A673 (cell line): Measurements from ENCODE around the gene WIPF3. TPM values are rescaled to one million over a fixed set of nuclear protein-coding genes. Genes with fewer than 3 reads are reported as not detected.

Experiments
- BruUV-seq: library from RNA; stranded (reverse); fragments of 400-500 nt; replicated peaks from 2 replicates; lab custom pipeline; 2021; lab: Mats Ljungman, UMichigan
- CTCF ChIA-PET: fragments of 300-600 bp; sonication (Branson Sonifier 250); formaldehyde crosslinking; loops from one replicate; lab custom pipeline; 2022; ENCODE audit warnings: antibody characterized with exemption; lab: Charles Lee
- POLR2A ChIA-PET: fragments of 300-600 bp; sonication (Branson Sonifier 250); formaldehyde crosslinking; loops from one replicate; lab custom pipeline; 2022; ENCODE audit warnings: antibody characterized with exemption; ENCODE audit not compliant: low non-redundant PET; lab: Charles Lee
- DNase-seq: peaks from one replicate; pipeline ENCODE4 v3.0.0-alpha.2; 2015; ENCODE audit warnings: low spot score
- H3K27ac ChIP-seq: fragments of 200-600 bp; sonication (generic); 2 replicates; pipeline ENCODE4 v1.5.1; 2016; ENCODE audit warnings: mixed run types, low read depth, mild to moderate bottlenecking, mixed read lengths, antibody characterized with exemption, low read length; ENCODE audit not compliant: poor library complexity, severe bottlenecking
- H3K27me3 ChIP-seq: fragments of 200-600 bp; sonication (generic); replicated peaks from 2 replicates; pipeline ENCODE4 v1.6.1; 2017; ENCODE audit warnings: mixed run types, low read depth, mild to moderate bottlenecking, mixed read lengths, antibody characterized with exemption, low read length; ENCODE audit not compliant: insufficient read depth, poor library complexity
- H3K36me3 ChIP-seq: fragments of 200-600 bp; sonication (generic); 2 replicates; pipeline ENCODE4 v1.6.1; 2016; ENCODE audit warnings: mixed run types, mild to moderate bottlenecking, mixed read lengths, antibody characterized with exemption, low read length; ENCODE audit not compliant: insufficient read depth, poor library complexity, severe bottlenecking
- H3K4me1 ChIP-seq: fragments of 200-600 bp; sonication (generic); 2 replicates; pipeline ENCODE4 v1.6.1; 2017; ENCODE audit warnings: mixed run types, mild to moderate bottlenecking, mixed read lengths, antibody characterized with exemption, low read length; ENCODE audit not compliant: insufficient read depth, poor library complexity, severe bottlenecking
- H3K4me3 ChIP-seq: fragments of 200-600 bp; sonication (generic); 2 replicates; pipeline ENCODE4 v1.5.1; 2016; ENCODE audit warnings: low read depth, mixed run types, mild to moderate bottlenecking, mixed read lengths, low read length; ENCODE audit not compliant: poor library complexity, severe bottlenecking
- H3K9me3 ChIP-seq: fragments of 200-600 bp; sonication (generic); 2 replicates; pipeline ENCODE4 v1.6.1; 2016; ENCODE audit warnings: mixed run types, low read depth, mild to moderate bottlenecking, mixed read lengths, antibody characterized with exemption, low read length; ENCODE audit not compliant: poor library complexity, severe bottlenecking
- EZH2 ChIP-seq: fragments of 200-600 bp; sonication (generic); IDR thresholded peaks from 2 replicates; pipeline ENCODE4 v1.6.1; 2017; ENCODE audit warnings: borderline replicate concordance, low read depth, mild to moderate bottlenecking, mixed read lengths, antibody characterized with exemption, low read length; ENCODE audit not compliant: poor library complexity, severe bottlenecking
- intact Hi-C: fragments of 100-400 bp; cut with micrococcal nuclease; formaldehyde crosslinking; loops from one replicate; pipeline ENCODE4 v1.10.0; 2022; ENCODE audit not compliant: unreplicated experiment
- total RNA-seq: library from RNA; stranded (reverse); gene quantifications from 2 replicates; pipeline ENCODE4 v1.2.3, GENCODE V29; 2021
- TF ChIP-seq, protein P1 (sequence below): fragments of 300-800, 200-600 bp; sonication (generic); conservative IDR thresholded peaks from 2 replicates; pipeline ENCODE4 v1.5.1; 2017; ENCODE audit warnings: low read depth, mild to moderate bottlenecking, antibody characterized with exemption, low read length, moderate library complexity, mixed read lengths

WIPF3 gene
- total RNA-seq, 1 experiment from 2014 or later, result 0.21 TPM

DNA sequence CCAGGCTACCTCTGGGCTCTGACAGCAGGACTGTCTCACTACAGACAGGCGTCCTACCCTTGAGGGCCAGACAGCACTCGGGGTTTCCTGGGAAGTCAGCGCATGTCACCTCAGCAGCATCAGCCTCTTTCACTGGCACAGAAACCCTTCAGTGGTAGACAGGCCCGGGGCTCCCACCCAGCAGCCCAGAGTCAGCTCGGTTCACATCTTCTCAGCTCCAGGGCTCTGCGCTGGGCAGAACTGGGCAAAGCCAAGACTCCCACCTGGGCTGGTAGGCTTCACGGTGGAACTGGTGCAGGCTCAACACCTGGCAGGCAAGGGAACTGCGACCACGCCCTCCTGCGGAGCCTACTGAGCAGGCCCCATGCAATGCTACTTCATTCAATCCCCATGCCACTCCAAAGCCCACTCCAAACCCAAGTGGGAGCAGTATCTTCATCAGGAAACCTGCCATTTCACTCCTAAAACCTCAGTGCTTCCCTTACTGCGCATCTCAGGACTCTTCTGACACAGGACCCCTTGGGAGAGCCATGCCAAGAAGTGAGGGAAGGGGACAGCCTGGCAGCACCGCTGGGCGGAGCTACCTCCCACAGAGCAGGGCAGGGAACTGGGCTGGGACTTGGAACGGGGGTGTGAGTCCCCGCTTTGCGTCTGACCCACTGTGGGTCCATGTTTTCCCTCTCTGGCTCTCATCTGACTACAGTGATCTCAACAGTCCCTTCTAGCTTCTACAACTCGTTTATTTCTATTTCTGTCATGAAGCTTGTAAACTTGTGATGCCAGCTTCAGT, 122.9 kb downstream of the WIPF3 start:
- H3K4me1 ChIP-seq, result no peaks in the 10 kb centered on the region
- H3K4me3 ChIP-seq, result no peak overlapping the region
- BruUV-seq, result no TSS peak
- intact Hi-C loops, result loop anchor here (10.0 kb wide), 2 partner anchors 294 to 1004 kb away; no protein-coding TSS in a partner anchor
- H3K27me3 ChIP-seq, result no peaks in the 10 kb centered on the region
- ChIA-PET POLR2A (no interaction called here), CTCF (no interaction called here)
- TF ChIP-seq, protein P1, sequence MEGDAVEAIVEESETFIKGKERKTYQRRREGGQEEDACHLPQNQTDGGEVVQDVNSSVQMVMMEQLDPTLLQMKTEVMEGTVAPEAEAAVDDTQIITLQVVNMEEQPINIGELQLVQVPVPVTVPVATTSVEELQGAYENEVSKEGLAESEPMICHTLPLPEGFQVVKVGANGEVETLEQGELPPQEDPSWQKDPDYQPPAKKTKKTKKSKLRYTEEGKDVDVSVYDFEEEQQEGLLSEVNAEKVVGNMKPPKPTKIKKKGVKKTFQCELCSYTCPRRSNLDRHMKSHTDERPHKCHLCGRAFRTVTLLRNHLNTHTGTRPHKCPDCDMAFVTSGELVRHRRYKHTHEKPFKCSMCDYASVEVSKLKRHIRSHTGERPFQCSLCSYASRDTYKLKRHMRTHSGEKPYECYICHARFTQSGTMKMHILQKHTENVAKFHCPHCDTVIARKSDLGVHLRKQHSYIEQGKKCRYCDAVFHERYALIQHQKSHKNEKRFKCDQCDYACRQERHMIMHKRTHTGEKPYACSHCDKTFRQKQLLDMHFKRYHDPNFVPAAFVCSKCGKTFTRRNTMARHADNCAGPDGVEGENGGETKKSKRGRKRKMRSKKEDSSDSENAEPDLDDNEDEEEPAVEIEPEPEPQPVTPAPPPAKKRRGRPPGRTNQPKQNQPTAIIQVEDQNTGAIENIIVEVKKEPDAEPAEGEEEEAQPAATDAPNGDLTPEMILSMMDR, result no peak
- TF ChIP-seq EZH2, result no peak
- no peak for DNase-seq
- peaks cover 14% of the 10 kb centered on the region for H3K36me3 ChIP-seq
- no peaks in the 10 kb centered on the region for H3K9me3 ChIP-seq
- H3K27ac ChIP-seq, result no peak overlapping the region

- H3K27ac ChIP-seq, result no peak overlapping the region
- peaks cover 41% of the 10 kb centered on the region for H3K36me3 ChIP-seq
- H3K27me3 ChIP-seq, result no peaks in the 10 kb centered on the region
- H3K4me1 ChIP-seq, result no peaks in the 10 kb centered on the region
- intact Hi-C loops, result no loop called here
- ChIA-PET POLR2A (no interaction called here), CTCF (no interaction called here)
- BruUV-seq, result no TSS peak
- TF ChIP-seq, protein P1, result no peak
- no peak for TF ChIP-seq EZH2
- H3K9me3 ChIP-seq, result no peaks in the 10 kb centered on the region
- DNase-seq, result no peak
- H3K4me3 ChIP-seq, result no peak overlapping the region
These were observed 128.8 kb downstream of the WIPF3 start for GRCh38 chr7:29935111-29935510.

DNA sequence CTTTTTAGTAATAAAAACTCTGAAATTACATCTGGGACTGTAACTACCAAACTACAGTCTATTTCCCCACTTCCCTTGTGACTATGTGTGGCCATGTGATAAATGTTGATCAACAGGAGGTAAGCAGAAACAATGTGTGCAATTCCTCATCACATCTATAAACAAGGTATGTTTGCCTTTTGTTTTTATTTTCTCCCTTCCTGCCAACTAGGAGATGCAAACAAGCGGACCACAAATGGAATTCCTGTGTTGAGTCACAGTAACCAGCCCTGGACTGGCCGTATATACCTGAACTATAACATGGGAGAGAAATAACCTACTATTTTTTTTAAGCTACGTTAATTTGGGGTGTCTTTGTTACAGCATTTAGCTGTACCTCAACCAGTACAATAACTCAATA, 130.8 kb downstream of the WIPF3 start:
- H3K36me3 ChIP-seq, result peaks cover 55% of the 10 kb centered on the region
- TF ChIP-seq, protein P1, result no peak
- TF ChIP-seq EZH2, result no peak
- no TSS peak for BruUV-seq
- intact Hi-C loops, result no loop called here
- ChIA-PET POLR2A (no interaction called here), CTCF (no interaction called here)
- H3K9me3 ChIP-seq, result no peaks in the 10 kb centered on the region
- H3K4me1 ChIP-seq, result no peaks in the 10 kb centered on the region
- no peak overlapping the region for H3K4me3 ChIP-seq
- no peaks in the 10 kb centered on the region for H3K27me3 ChIP-seq
- DNase-seq, result no peak
- H3K27ac ChIP-seq, result no peak overlapping the region
